Measurements from ENCODE around the gene KAT2A. TPM values are rescaled to one million over a fixed set of nuclear protein-coding genes. Genes with fewer than 3 reads are reported as not detected.

KAT2A gene
- total RNA-seq, 1 donor from 2014 or later: 58.0 TPM

DNA sequence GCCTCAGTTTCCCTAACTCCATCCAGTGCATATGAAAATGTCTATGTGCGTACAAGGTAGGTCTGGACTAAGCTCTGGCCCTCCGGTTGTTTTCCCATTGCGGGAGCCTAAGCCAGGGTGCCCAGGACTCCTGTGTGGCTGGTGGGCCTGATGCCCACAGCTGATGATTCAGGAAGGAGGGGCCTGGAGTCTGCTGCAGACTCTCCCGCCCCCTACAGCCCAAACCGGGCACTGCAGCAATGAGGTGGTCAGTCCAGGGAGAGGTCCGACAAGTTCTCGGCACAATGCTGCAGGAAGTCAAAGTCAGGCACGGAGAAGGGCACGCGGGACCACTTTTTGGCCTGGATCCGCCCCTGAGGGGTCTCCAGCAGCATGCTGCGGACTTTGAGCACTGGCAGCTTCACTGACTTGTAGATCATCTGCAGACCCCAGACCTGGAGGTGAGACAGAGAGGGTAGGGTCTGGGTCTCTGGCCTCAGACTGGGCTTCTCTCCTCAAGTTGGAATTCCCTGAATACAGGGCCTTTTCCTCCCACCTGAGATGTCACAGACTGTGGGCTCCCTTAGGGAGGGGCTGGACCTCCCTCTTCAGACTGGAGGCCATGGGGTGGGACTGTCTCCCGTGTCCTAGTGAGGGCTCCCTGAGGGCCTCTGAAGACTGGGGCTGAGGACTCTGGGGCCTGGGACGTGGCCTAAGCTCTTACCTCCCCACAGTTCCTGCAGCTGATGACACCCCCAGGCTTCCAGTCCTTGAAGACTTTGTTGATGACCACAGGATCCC is 19.5 kb downstream of the KAT2A start:
- intact Hi-C loops (cut with DNase I): no loop called here
- ATAC-seq: peak; percentile 78
- peak; percentile 87 for DNase-seq (ENCODE audit: low spot score)

DNA sequence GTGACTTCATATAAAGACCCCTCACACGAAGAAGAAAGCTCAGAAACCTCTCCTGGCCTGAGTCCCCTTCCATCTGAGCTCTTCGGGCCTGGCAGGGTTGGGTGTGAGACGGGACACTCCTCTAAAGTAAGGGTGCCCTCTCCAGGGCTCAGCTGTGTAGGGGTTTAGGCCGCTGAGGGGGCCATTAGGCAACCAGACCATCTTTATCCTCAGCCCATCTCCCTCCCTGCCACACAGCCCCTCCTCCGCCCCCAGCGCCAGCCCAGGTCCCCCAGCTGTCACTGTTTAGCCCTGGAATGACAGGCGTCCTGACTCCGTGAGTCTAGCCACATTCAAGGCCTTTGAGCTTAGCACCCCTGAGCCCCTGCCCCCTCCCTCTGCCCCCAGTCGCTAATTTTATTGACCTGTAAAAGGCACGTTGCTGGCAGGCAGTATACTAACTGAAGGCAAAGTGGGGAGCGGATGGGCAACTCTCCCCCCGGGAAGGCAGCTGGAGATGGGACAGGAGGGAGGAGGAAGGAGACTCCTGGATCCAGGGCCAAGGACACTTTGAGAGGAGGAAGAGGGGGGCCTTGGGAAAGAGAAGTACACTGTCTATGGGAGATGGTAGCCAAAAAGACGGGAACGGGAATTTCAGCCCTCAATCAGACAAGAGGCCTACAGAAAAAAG is 22.3 kb downstream of the KAT2A start:
- ATAC-seq (no peak), DNase-seq (ENCODE audit: low spot score) (no peak)
- intact Hi-C loops (cut with DNase I): no loop called here

DNA sequence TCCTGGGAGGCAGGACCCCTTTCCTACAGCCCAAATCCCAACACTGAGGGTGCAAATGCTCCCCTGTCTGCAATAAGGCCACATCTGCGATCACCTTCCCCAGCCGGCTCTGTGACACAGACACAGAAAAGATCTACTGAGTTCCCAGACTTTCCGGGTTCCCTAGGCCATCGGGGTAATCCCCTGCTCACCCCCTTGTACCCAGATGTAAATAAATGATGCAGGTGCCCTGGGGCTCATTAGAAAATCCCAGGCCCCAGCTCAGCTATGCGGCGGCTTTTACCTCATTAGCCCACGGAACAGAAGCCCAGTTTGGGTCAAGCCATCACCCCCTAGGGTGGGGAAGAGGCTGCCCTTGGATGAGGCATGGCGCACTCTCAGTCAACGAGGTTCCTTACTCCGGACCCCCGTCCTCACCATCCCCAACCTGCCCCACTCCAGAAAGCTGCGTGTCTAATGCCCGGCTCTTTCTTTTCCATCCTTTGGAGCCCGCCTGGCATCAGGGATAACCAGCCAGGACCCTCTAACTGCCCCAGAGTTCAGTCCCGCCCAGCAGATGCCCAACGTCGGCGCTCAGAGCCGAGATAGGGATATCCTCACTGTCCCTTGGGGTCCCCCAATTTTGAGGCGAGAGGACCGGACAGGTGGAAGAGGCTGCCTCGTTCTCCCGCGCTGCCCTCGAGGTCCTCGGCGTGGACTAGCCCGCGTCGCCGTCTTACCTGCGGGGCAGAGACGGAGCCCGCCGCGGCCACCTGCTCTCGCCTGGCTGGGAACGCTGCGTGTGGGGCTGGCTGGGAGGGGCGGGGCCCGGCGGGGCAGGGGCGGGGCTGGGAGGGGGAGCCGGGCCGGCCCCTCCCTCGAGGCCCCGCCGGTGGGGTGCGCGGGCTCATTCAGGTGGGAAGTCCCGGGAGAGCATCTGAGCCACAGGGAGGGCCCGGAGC is 23.2 kb downstream of the KAT2A start, which contains the start of gene ZNF385C:
ZNF385C (minus strand) TSS at position 783 of the 941 bp plus-strand sequence. CDS start 35,417 bp downstream, outside the sequence.
- ATAC-seq (no peak), DNase-seq (ENCODE audit: low spot score) (no peak)
- intact Hi-C loops (cut with DNase I): no loop called here

DNA sequence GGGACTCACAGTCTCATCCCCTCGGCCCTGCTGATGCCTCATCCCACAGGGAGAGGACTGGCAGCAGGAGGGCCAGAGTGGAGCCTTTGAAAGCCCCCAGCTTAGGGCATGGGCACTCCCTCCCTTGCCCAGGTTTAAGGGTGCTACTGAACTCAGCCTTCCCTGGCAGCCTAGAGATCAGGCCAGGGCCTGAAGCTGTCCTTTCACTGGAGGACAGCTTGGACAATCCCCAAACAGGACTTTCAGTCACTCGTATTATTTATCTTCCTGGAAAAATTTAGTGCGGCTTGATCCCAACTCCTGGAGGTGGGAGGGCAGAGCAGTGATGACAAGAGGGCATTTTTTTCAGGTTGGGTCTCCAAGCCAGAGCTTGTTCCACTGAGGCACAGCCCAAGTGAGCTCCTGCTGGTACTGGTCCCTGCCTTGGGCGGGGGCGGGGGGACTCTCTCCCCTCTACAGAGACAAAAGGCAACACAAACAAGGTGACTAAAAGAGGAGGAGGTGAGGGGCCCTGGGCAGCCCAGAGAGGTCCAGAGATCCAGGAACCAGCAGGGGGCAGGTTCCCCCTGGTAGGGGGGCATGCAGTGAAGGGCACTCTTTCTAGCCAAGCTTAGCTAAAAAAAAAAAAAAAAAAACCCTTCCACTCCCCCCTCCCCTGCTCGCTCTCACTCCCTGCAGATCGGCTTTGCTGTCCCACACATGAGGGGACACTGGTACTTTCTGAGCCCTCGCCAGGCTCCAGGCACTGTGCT is 24.6 kb downstream of the KAT2A start:
- DNase-seq (ENCODE audit: low spot score) (no peak), ATAC-seq (no peak)
- intact Hi-C loops (cut with DNase I): no loop called here

DNA sequence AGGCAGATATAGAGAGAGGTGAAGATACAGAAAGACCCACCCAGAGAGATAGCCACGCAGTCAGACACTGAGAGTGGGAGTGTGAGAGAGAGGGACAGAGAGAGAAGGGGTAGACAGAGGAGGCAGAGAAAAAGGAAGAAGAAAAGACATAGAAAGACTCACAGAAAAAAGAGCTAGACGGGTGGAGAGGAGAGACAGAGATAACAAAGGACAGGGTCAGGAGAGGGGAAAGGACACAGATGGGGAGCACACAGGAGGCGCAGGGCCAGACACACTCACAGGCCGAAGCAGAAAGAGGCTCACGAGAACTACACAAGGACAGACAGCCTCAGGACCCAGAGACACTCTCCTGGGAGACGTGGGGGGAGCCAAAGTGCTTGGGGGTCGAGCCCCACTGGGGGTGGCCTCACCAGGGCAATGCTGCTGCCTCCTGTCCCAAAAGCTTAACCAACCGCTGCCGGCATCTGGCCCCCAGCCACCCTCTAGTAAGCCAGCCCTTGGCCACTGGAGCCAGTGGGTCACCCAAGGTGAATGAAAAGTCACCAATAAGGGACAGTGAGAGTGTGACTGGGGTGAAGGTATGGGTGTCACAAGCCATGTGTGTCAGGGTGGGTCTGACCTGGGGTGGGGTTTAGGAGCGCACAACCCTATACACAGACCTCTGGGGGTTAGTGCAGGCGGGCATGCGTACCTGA is 26.6 kb downstream of the KAT2A start:
- ATAC-seq (no peak), DNase-seq (ENCODE audit: low spot score) (no peak)
- intact Hi-C loops (cut with DNase I): no loop called here

DNA sequence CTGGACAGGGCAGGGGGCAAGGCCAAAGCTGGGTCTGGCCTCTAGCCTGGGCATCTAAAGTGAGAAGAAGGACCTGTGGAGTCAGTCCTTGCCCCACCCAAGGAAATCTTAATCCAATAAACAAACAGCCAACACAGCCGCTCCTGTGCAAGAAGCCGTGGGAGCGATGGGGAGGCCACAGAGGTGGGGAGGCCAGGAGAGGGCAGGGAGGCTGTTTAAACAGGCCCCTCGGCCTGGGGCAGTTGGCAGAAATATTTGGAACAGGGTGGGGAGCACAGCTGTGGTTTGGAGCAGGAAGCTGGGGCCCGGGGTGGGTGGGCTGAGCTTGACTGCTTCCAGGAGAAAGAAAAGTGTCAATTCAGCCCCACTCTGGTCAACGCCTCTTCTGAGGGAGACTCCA is 28.2 kb downstream of the KAT2A start:
- intact Hi-C loops (cut with DNase I): no loop called here
- DNase-seq (ENCODE audit: low spot score) (no peak), ATAC-seq (no peak)

DNA sequence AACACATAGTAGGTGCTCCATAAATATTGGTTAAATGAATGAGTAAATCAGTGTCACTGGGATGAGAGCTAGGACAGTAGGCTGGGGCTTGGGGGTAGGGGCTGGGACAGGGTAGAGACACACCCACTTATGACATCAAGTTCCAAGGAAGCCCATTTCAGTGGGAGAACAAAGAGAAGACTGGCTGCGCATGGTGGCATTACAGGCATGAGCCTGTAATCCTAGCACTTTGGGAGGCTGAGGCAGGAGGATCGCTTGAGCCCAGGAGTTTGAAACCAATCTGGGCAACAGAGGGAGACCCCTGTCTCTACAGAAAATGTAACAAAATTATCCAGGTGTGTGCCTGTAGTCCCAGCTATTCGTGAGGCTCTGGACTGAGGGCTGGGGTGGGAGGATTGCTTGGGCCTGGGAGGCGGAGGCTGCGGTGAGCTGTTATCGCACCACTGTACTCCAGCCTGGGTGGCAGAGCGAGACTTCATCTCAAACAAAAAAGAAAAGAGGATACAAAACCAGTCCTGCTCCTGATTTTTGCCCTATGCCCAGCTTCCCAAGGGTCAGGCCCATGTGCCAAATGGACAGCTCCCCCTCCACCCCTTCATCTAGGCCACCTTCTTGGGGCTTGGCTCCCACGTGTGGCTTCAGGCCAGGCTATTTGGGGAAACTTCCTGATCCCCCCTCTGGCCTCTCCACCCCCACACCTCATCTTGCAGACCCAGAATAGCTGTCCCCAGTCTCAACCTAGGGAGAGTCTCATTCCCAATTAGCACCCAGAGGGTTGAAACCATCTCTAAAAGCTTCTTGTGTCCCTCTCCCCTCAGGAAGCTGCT is 30.0 kb downstream of the KAT2A start:
- intact Hi-C loops (cut with DNase I): no loop called here
- ATAC-seq: no peak
- DNase-seq (ENCODE audit: low spot score): no peak

DNA sequence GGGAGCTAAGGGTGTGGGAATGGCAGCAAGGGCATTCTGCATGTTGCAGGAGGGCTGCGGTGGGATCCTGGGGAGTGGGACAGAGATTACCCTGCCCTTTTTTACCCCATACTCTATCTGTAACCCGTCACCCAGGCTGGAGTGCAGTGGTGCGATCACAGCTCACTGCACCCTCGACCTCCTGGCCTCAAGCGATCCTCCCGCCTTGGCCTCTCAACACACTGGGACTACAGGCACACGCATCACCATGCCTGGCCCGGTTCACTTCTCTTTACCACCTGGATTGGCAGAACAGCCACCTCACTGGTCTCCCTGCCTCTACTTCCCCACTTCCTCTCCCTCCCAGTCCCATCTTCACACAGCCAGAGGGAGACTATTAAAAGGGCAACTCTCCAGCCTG is 32.4 kb downstream of the KAT2A start:
- DNase-seq (ENCODE audit: low spot score): no peak
- ATAC-seq: peak; percentile 12
- intact Hi-C loops (cut with DNase I): no loop called here

DNA sequence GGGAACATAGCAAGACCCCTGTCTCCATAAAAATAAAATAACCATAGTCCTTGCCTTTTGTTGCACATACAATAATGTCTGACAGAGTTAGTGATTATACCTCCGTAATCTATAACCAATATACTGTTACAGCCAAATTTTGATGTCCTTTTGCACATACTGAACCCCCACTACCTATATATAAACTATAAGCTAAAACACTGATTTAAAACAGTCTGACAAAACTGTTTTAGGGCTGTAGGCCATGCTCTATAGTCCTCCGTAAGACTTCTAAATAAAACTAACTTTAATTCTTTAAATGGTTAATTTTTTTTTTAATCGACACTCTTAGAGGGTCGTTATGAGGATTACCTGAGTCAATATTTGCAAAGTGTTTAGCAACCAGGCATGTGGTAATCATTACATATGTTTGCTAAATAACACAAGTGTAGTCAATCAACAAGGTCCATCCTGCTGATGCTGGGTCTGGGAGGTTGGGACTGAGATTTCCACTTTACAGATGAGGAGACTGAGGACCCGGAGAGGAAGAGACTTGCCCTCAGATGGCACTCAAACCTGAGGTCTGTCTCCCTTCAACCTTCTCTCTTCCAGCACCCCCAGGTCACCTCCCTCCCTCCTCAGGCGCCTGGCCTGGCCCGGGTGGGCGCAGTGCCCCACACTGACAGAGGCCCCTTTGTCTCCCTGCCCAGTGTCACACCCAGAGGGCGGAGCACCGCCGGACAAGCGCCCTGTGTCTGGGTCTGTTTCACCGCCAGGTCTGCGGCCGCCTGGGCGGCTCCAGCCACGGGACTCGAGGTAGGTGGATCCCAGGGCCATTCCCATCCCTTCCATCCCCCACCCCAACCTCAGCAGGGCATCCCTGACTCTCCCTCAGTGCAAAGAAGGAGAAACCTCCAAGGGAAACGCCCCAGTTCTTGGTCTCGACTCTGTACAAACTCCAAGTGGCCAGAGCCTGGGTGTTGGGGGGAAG is 33.1 kb downstream of the KAT2A start:
- intact Hi-C loops (cut with DNase I): no loop called here
- peak; percentile 74 for DNase-seq (ENCODE audit: low spot score)
- peak; percentile 86 for ATAC-seq

DNA sequence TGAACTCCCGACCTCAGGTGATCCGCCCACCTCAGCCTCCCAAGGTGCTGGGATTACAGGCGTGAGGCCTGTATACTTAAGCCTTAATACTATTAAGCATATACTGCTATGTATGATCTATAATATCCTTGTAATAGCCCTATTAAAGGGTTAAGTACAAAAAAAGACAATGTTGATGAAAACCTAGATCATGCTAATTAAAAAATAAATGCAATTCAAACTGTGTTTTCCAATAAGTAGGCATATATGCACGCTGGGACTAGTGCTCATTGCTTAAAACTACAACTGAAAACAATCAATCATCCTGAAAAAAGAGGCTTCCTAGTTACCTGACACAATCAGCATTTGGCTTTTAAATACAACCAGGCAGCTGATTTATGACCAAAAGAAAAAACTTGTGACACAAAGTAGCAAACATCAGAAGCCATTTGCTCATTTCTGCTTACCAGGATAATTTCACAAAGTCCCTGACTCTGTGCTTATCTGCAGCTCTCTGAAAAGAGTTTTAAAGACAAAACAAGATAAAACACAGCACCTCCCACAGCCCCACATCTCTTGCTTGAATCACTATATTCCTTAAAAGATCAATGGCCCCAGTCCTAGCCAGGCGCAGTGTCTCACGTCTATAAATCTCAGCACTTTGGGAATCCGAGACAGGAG is 34.0 kb downstream of the KAT2A start:
- intact Hi-C loops (cut with DNase I): no loop called here
- ATAC-seq: no peak
- no peak for DNase-seq (ENCODE audit: low spot score)

DNA sequence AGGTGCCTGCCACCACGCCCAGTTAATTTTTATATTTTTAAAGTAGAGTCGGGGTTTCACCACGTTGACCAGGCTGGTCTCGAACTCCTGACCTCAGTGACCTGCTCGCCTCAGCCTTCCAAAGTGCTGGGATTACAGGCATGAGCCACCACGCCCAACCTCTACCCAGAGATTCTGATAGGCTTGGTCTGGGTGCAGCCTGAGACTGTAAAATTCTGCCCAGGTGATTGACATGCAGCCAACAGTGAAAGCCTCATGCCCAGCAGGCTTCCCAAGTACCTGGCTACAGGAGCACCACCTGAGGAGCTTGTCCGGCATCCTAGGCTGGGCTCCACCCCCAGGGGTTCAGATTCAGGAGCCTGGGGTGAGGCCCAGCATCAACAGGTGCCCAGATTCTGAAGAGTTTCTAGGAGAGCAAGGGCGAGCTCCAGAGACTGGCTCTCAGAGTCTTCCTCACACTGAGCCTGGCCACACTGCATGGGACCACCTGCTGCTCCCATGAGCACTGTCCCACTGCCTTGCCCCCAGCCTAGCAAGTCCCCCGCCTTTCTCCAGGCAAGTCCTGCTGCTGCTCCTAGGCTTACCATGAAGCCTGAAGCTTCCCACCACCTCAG is 39.5 kb downstream of the KAT2A start:
- DNase-seq (ENCODE audit: low spot score) (no peak), ATAC-seq (no peak)
- intact Hi-C loops (cut with DNase I): no loop called here

DNA sequence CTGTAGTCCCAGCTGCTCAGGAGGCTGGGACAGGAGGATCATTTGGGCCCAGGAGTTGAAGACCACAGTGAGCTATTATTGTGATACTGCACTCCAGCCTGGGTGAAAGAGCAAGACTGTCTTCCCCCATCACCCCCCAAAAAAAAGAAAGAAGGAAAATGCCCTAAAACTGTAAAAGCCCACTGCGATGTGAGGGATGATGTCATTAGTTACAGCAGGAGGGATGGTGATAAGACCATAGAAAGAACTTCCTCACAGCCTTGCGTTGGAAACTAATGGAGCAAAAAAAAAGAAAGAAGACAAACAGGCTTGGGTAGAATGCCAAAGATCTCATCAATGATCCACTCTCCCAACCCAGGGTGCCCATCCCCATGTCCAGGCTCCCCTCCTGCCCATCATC is 41.6 kb downstream of the KAT2A start:
- DNase-seq (ENCODE audit: low spot score) (no peak), ATAC-seq (no peak)
- intact Hi-C loops (cut with DNase I): no loop called here

DNA sequence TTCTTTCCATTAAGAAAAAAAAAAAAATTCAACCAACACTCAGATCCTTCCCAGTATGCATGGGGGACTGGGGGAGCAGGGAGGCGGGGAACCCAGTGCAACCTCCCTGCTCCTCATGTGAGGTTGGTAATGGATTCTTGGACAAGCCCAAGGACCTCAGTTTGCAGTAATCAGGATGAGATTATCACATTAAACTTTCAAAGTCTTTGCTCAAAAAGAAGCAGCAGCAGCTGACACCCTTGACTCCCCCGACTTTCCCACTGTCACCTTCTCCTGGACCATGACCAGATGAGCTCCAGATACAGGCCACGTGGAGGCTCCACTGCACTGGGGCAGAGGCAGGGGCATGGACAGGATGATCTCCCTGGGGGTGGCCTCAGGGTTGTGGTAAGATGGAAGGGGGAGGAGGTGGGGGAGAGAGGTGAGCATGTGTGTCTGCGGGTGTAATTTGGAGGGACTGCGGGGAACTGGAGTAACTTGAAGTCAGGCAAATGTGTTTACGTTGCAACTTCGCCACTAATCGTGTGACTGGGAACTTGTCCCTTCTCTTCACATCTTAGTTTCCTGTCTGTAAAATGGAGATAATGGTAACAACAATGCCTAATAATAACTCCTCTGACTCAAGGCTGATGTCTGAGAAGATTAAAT is 42.6 kb downstream of the KAT2A start:
- ATAC-seq: no peak
- no peak for DNase-seq (ENCODE audit: low spot score)
- intact Hi-C loops (cut with DNase I): no loop called here

DNA sequence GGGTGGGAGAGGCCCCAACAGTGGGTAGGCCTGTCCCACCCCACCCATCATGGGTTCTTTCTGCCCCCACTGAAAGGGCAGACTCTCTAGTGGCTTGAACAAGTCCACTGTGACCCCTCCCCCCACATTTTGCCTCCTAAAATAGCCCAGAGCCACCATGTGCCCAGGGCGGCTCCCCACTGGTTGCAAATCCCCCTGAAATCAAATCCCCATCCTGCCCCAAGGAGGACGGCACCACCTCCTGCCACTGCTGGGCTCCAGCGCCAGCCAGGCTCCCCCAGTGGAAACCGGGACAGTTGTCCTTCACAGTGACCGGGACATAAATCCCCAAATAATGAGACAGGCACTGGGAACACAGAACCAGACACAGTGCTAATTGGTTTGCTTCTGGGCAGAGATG is 43.4 kb downstream of the KAT2A start:
- DNase-seq (ENCODE audit: low spot score) (no peak), ATAC-seq (no peak)
- intact Hi-C loops (cut with DNase I): no loop called here

Data from sciatic nerve (tissue), 2 donors.